GM12875 (cell line): Measurements from ENCODE around the gene PTPRR.

ENCODE experiments used
- H3K4me3 ChIP-seq: one replicate; pipeline ENCODE4 v1.5.1; 2011; ENCODE audit warnings: low read depth, low read length, control low read depth
- CTCF ChIP-seq: IDR thresholded peaks from 2 replicates; pipeline ENCODE4 v1.5.1; 2011; ENCODE audit warnings: low read depth, mild to moderate bottlenecking, control low read depth, inconsistent platforms, low read length, moderate library complexity, borderline replicate concordance; ENCODE audit not compliant: insufficient read depth

The PTPRR gene

GRCh38 chr12:70929029-70929428, 8.5 kb upstream of the PTPRR start:
- TF ChIP-seq CTCF = no peak
- no peak overlapping the region for H3K4me3 ChIP-seq

GRCh38 chr12:70928071-70928470, 7.5 kb upstream of the PTPRR start:
- no peak for TF ChIP-seq CTCF

GRCh38 chr12:70927356-70927755, 6.8 kb upstream of the PTPRR start:
- TF ChIP-seq CTCF = no peak
- no peak overlapping the region for H3K4me3 ChIP-seq

More at GRCh38 chr12:70928071-70928470, 7.5 kb upstream of the PTPRR start:
- H3K4me3 ChIP-seq = no peak overlapping the region

- H3K4me3 ChIP-seq = no peak overlapping the region
- no peak for TF ChIP-seq CTCF
Observed at GRCh38 chr12:70925539-70925938, 5.0 kb upstream of the PTPRR start.

- no peak for TF ChIP-seq CTCF
- H3K4me3 ChIP-seq = no peak overlapping the region
Observed at GRCh38 chr12:70920891-70921290, 353 bp upstream of the PTPRR start.

GRCh38 chr12:70919597-70920035, 922 bp downstream of the PTPRR start:
- no peak for TF ChIP-seq CTCF
- H3K4me3 ChIP-seq = no peak overlapping the region

GRCh38 chr12:70919176-70919575, 1.4 kb downstream of the PTPRR start:
- no peak overlapping the region for H3K4me3 ChIP-seq
- no peak for TF ChIP-seq CTCF
